Muscle of leg (tissue), 11 donors: Measurements from ENCODE around the gene LRMDA. TPM values are rescaled to one million over a fixed set of nuclear protein-coding genes. Genes with fewer than 3 reads are reported as not detected.

Experiments used
- DNase-seq: peaks from one replicate; pipeline ENCODE4 v3.0.0; 2013
- H3K27ac ChIP-seq: one replicate; pipeline ENCODE4 v1.5.1; 2013; ENCODE audit warnings: mild to moderate bottlenecking, low read length, control low read depth
- H3K27me3 ChIP-seq: one replicate; pipeline ENCODE4 v1.6.1; 2013; ENCODE audit warnings: low read length; ENCODE audit not compliant: control insufficient read depth, insufficient read depth
- H3K36me3 ChIP-seq: one replicate; pipeline ENCODE4 v1.6.1; 2013; ENCODE audit warnings: low read length; ENCODE audit not compliant: control insufficient read depth, insufficient read depth
- H3K4me1 ChIP-seq: one replicate; pipeline ENCODE4 v1.6.1; 2013; ENCODE audit warnings: low read length; ENCODE audit not compliant: control insufficient read depth, insufficient read depth
- H3K4me3 ChIP-seq: one replicate; pipeline ENCODE4 v1.5.1; 2013; ENCODE audit warnings: low read length, control low read depth
- H3K9me3 ChIP-seq: replicated peaks from 2 replicates; pipeline ENCODE4 v1.6.1; 2013; ENCODE audit warnings: low read depth, low read length; ENCODE audit not compliant: control insufficient read depth
- WGBS: methylation state at CpG from one replicate; pipeline ENCODE4 v1.1.5; 2013; ENCODE audit warnings: missing lambda C conversion rate; ENCODE audit not compliant: insufficient coverage; 5-methylcytosine and 5-hydroxymethylcytosine counted together
- polyA plus RNA-seq, 8 donors: library from polyadenylated mRNA; unstranded; fragments of 120-200 nt; gene quantifications; one replicate each; pipeline versions ENCODE4 v1.2.1 to v1.2.3, GENCODE V29; 2013; ENCODE audit warnings: inconsistent platforms in 1 of 8, low replicate concordance in 1 of 8; ENCODE audit not compliant: insufficient read length in 8 of 8, insufficient read depth in 1 of 8
- total RNA-seq: library from RNA; stranded (reverse); fragments of 120-200 nt; gene quantifications from one replicate; pipeline ENCODE4 v1.2.4, GENCODE V29; 2013

The LRMDA gene
- total and polyA plus RNA-seq, 9 donors, result 4.8 to 7.9 (median 5.7) TPM

DNA sequence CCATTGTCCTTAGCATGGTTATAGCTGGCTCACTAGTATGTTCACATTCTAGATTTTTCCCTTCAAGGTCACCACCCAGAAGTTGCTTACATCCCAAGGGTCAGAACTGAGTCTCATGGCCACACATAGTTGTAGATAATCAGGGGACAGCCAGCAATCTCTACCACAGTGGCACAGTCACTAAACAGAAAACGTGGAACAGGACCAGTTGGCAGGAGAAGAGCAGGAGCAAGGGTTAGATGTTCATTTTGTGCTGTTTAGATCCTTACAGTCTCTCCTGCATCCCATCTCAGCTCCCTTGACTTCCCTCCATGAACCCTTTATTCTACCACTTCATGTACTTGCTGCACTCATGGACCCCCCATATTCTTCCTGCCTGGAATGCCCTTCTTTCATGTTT is 73.9 kb downstream of the LRMDA start:
- no peaks in the 10 kb centered on the region for H3K27me3 ChIP-seq

DNA sequence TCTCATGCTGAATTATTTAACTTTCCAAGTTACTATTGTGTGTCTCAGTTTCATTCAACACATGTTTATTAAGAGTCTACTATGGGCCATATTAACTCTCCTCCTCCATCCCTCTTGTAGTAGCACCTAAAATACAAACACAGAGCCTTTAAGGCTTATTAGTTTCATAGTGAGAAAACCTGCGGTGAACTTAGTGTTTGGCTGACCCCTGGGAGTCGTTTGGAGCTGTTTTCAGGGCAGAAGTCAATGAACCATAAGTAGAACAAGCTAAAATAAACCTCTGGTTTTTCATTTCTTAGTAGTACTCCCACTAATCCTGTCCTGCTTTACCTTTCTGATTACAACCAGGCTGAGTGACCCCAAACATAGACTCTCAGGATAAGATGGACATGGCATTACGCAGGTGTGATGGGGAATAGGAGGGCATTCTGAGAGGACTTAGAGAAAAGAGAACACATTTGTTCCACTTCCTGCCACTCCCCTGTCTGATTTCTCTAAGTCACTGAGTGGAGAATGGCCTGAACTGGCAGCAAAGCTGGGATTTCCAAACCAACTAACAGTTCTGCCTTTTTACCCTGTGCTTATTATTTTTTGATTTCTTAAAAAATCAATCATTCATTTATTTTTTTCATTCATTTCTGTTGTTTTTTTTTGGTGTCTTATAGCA is 74.5 kb downstream of the LRMDA start:
- H3K27ac ChIP-seq, result no peak overlapping the region
- DNase-seq, result no peak
- no peaks in the 10 kb centered on the region for H3K9me3 ChIP-seq
- WGBS, result 33% methylated on average over 2 of the region's 3 CpGs
- H3K4me1 ChIP-seq, result no peaks in the 10 kb centered on the region
- no peaks in the 10 kb centered on the region for H3K27me3 ChIP-seq
- no peaks in the 10 kb centered on the region for H3K36me3 ChIP-seq
- no peak overlapping the region for H3K4me3 ChIP-seq

More for the DNA sequence above, 73.9 kb downstream of the LRMDA start:
- DNase-seq, result no peak
- no peak overlapping the region for H3K4me3 ChIP-seq
- WGBS, result no CpG with 5 or more reads among the region's 1 CpG
- no peaks in the 10 kb centered on the region for H3K36me3 ChIP-seq
- H3K9me3 ChIP-seq, result no peaks in the 10 kb centered on the region
- H3K4me1 ChIP-seq, result no peaks in the 10 kb centered on the region
- H3K27ac ChIP-seq, result no peak overlapping the region

DNA sequence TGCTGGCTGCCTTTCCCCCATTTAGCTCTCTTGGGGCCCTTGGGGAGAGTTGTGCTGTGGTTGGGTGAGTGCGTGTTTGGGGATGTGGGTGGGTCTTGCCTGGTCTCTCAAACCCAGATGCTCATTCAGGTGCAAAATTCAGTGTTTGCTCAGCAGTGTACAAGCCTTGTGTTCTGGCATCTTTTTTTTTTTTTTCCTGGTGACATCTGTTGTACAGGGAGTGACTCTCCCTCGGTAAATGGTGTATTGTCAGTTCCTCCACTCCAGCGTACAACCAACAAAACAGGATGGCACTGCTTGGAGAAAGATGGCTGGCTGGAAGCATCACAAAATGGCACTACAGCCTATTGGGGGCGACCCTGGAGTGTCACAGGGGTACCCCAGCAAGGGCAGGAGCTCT is 75.5 kb downstream of the LRMDA start:
- no peaks in the 10 kb centered on the region for H3K36me3 ChIP-seq

DNA sequence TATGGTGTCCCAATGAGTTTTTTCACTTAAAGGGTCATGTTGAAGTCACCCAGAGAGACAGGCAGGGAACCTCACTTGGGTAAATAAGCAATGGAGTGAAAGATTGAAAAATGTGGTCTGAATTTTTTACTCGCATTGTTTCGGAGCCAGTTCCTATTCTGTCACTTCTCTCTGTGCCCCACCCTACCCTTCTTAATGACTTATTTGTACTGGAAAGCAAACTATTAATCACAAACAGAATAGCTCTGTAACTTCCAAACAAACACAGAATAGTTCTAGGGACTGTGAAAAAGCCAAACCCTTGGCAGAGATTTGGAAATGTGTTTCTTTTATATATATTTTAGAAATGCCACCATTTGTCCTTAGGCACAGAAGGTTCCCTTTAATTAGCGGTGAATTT is 76.0 kb downstream of the LRMDA start:
- WGBS, result no CpG with 5 or more reads among the region's 3 CpGs
- Histone ChIP-seq H3K4me1 (no peaks in the 10 kb centered on the region), H3K27ac (no peak overlapping the region), H3K36me3 (no peaks in the 10 kb centered on the region), H3K9me3 (no peaks in the 10 kb centered on the region), H3K4me3 (no peak overlapping the region), H3K27me3 (no peaks in the 10 kb centered on the region)
- peak; percentile 15 for DNase-seq

More for the DNA sequence above, 75.5 kb downstream of the LRMDA start:
- no peak overlapping the region for H3K27ac ChIP-seq
- H3K4me1 ChIP-seq, result no peaks in the 10 kb centered on the region
- 80% methylated on average over 1 of the region's 4 CpGs for WGBS
- H3K27me3 ChIP-seq, result no peaks in the 10 kb centered on the region
- DNase-seq, result no peak
- H3K9me3 ChIP-seq, result no peaks in the 10 kb centered on the region
- no peak overlapping the region for H3K4me3 ChIP-seq

DNA sequence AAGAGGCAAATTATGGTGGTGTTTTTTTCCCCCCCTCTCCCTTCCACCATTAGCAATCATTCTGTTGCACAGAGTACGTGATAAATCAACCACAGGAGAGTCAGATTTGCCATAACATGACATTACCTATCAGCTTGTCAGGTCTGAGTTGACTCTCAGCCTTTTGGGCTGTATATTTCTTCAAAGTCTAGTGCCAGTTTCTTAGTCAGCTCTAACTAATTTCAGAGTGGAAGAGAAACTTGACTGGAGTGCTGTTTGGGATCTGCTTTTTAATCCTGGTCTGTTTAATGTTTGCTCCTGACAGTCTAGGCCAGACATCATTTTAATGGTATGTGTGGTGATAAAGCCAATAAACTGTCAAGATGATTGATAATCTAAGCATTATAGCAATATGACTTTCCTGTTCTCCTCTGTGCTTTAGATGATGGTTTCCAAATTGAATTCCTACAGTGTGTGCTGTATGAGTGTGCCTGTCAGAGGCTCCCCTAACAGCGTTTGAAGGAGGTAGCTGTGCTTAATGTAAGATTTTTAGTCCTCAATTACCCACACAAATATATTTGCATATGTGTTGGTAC is 76.9 kb downstream of the LRMDA start:
- WGBS, result no CpG with 5 or more reads among the region's 2 CpGs
- Histone ChIP-seq H3K27ac (no peak overlapping the region), H3K27me3 (no peaks in the 10 kb centered on the region), H3K4me3 (no peak overlapping the region), H3K4me1 (no peaks in the 10 kb centered on the region), H3K9me3 (no peaks in the 10 kb centered on the region), H3K36me3 (no peaks in the 10 kb centered on the region)
- DNase-seq, result peak; percentile 85

DNA sequence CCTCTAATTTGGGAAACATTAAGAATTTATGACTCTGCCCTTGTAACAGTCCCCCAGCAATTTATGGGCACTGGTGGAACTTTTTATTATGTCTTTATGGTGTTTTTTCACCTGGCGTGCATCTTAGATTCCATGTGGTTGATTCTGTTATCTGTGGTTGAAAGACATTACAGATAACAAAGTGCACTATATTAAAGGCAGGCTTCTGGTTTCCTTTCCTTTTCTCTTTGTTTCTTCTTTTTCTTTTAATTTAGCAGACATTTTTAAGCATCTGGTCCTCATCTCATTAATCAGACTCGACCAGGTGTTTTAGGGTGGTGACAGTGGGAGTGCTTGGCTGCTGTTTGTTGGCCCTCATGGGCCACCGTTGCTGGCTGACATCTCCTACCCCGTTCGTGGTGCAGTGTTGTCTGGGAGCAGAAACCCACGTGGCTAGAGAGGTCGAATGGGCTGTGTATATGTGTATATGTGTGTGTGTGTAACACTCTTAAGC is 77.4 kb downstream of the LRMDA start:
- DNase-seq, result peak; percentile 55
- Histone ChIP-seq H3K9me3 (no peaks in the 10 kb centered on the region), H3K36me3 (no peaks in the 10 kb centered on the region), H3K4me3 (no peak overlapping the region), H3K27ac (peak overlapping the region; percentile 2), H3K27me3 (no peaks in the 10 kb centered on the region), H3K4me1 (no peaks in the 10 kb centered on the region)
- WGBS, result no CpG with 5 or more reads among the region's 7 CpGs

DNA sequence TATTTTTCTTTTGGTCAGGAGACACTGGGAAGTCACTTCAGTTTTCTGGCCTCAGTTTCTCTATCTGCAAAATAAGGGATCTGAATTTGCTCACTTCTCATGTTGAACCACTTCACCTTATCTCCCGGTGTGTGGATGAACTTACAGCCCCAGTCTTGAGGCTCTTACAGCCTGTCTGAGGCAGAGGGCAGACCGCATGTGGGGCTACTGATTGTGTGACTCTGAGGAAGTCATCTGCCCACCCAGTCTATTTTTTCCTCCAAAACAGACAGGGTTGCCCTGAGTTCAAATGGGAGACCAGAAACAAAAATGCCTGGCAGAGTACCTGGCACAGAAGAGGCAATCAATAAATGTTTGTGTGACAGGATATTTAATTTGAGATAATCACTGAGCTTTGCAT is 78.3 kb downstream of the LRMDA start:
- DNase-seq, result no peak
- WGBS, result no CpG with 5 or more reads among the region's 2 CpGs

DNA sequence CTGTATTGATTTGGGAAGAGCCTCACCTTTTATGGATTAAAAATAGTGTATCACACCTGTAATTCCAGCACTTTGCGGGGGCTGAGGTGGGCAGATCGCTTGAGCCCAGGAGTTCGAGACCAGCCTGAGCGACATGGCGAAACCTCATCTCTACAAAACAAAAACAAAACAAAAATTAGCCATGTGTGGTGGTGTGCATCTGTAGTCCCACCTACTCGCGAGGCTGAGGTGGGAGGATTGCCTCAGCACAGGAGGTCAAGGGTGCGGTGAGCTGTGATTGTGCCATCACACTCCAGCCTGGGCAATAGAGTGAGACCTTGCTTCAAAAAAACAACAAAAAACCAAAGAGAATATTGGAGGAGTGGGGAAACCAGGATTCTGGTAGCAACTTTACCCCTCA is 79.6 kb downstream of the LRMDA start:
- H3K4me3 ChIP-seq, result no peak overlapping the region
- no peak overlapping the region for H3K27ac ChIP-seq
- no CpG with 5 or more reads among the region's 8 CpGs for WGBS
- DNase-seq, result no peak
- H3K9me3 ChIP-seq, result peaks cover 2% of the 10 kb centered on the region
- H3K27me3 ChIP-seq, result no peaks in the 10 kb centered on the region
- no peaks in the 10 kb centered on the region for H3K36me3 ChIP-seq
- H3K4me1 ChIP-seq, result no peaks in the 10 kb centered on the region

More for the DNA sequence above, 78.3 kb downstream of the LRMDA start:
- H3K9me3 ChIP-seq, result no peaks in the 10 kb centered on the region
- H3K4me3 ChIP-seq, result no peak overlapping the region
- no peak overlapping the region for H3K27ac ChIP-seq
- no peaks in the 10 kb centered on the region for H3K36me3 ChIP-seq
- no peaks in the 10 kb centered on the region for H3K4me1 ChIP-seq
- no peaks in the 10 kb centered on the region for H3K27me3 ChIP-seq

DNA sequence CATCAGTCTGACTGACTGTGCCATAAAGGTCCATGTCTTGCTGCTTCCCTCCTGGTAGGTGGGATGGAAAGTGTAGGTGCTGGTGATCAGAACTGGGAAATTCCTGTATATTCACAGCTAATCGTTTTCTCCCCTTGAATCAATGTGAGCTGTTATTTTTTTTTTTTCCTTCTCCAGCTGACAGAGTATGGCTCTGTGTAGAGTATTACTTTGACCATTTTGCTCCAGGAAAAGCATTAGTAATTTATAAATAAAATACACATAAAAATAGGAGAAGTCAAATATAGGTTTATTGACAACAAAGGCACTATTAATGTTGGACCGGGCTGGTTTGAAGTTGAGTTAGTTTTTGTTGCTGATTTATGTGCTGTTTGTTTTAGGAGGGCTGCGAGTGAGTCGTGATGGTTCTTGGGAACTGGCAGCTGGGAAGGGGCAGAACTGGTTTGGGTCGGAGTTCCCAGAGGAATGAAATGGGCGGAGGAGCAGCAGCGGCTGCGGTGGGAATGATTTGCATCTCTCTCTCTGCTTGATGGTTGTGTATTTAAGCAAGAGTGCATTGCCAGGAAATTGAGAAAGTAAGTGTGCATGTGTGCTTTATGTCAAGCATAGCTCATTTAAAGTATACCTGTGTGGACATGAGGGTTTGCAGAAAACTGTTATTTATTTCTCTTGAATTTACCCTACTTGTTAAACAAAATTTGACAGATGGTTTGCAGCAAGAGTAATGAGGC is 80.9 kb downstream of the LRMDA start:
- H3K4me3 ChIP-seq, result no peak overlapping the region
- no peaks in the 10 kb centered on the region for H3K27me3 ChIP-seq
- H3K36me3 ChIP-seq, result no peaks in the 10 kb centered on the region
- 28% methylated on average over 5 of the region's 8 CpGs for WGBS
- peak; percentile 15 for DNase-seq
- no peaks in the 10 kb centered on the region for H3K4me1 ChIP-seq
- H3K27ac ChIP-seq, result no peak overlapping the region
- H3K9me3 ChIP-seq, result peaks cover 2% of the 10 kb centered on the region

DNA sequence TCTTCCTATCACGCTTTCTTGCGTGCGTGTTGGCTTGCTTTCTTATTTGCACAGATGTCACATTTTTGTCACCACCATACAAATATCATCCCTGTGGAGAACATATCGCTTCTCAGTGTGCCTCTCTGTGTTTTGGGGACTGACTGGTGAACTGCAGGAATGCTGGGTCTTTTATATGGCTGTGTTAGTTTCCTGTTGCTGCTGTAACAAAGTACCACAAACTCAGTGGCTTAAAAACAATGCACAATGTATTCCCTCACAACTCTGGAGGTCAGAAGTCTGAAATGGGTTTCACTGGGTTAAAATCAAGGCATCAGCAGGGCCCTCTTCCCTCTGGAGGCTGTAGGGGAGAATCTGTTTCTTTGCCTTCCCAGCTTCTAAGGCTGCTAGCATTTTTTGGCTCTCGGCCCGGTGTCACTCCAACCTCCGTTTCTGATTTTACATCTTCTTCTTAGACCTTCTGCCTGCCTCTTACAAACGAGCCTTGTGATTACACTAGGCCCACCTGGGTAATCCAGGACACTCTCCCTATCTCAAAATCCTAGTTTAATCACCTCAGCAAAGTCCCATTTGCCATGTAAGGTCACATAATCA is 82.0 kb downstream of the LRMDA start:
- WGBS, result 83% methylated on average over 1 of the region's 8 CpGs
- Histone ChIP-seq H3K4me1 (no peaks in the 10 kb centered on the region), H3K4me3 (no peak overlapping the region)

More for the DNA sequence above, 82.0 kb downstream of the LRMDA start:
- Histone ChIP-seq H3K27ac (no peak overlapping the region), H3K36me3 (no peaks in the 10 kb centered on the region), H3K27me3 (no peaks in the 10 kb centered on the region), H3K9me3 (peaks cover 2% of the 10 kb centered on the region)
- DNase-seq, result no peak
